Adipose tissue (tissue), 3 donors: ENCODE results near the gene OOSP3. TPM values are rescaled to one million over a fixed set of nuclear protein-coding genes. Genes with fewer than 3 reads are reported as not detected.
"Not testable (repeated sequence)": the region's sequence is repeated elsewhere in the genome, so short reads cannot be mapped to it uniquely, and the experiment has no call there.

Experiments used
- H3K27ac ChIP-seq: one replicate; pipeline ENCODE4 v1.5.1; 2013; ENCODE audit warnings: low read depth, low read length
- WGBS, 3 donors: extraction: QIAGEN DNeasy Blood & Tissue Kit; methylation state at CpG; one replicate each; pipeline ENCODE4 v1.1.7; 2013; 5-methylcytosine and 5-hydroxymethylcytosine counted together
- polyA plus RNA-seq, 3 donors: library from polyadenylated mRNA; stranded (reverse); fragments of 200-250 nt; gene quantifications; one replicate each; pipeline ENCODE4 v1.2.3, GENCODE V29; 2013
- donor health status: healthy with polysubstance abuse.
- donor health status: Bipolar disorder and iron deficiency.
- donor health status: healthy.

Gene OOSP3
- polyA plus RNA-seq, 3 donors, result not detected

- 43 to 83% (median 57%) methylated on average over 1 of the region's 1 CpG for WGBS, 3 donors
- H3K27ac ChIP-seq, result no peak overlapping the region
Observed at GRCh38 chr11:59866836-59867235, 11.7 kb upstream of the OOSP3 start.

GRCh38 chr11:59867946-59868345 is 10.6 kb upstream of the OOSP3 start:
- WGBS, 3 donors, result 74 to 87% (median 85%) methylated on average over 2 of the region's 2 CpGs
- H3K27ac ChIP-seq, result no peak overlapping the region

GRCh38 chr11:59872076-59872475 is 6.5 kb upstream of the OOSP3 start:
- H3K27ac ChIP-seq, result no peak overlapping the region

- H3K27ac ChIP-seq, result no peak overlapping the region
- WGBS, 3 donors, result 28 to 76% (median 70%) methylated on average over 9 of the region's 9 CpGs
Observed at GRCh38 chr11:59875856-59876519, 2.6 kb upstream of the OOSP3 start.

GRCh38 chr11:59877325-59877724 is 1.3 kb upstream of the OOSP3 start:
- H3K27ac ChIP-seq, result no peak overlapping the region

- no peak overlapping the region for H3K27ac ChIP-seq
Observed at GRCh38 chr11:59877784-59878183, 798 bp upstream of the OOSP3 start.

- 42 to 70% (median 65%) methylated on average over 1 of the region's 1 CpG for WGBS, 3 donors
- H3K27ac ChIP-seq, result no peak overlapping the region
Observed at GRCh38 chr11:59879567-59879966, 985 bp downstream of the OOSP3 start.

GRCh38 chr11:59883597-59883996 is 5.0 kb downstream of the OOSP3 start:
- WGBS, 3 donors, result 93 to 98% (median 97%) methylated on average over 1 of the region's 1 CpG
- no peak overlapping the region for H3K27ac ChIP-seq

- not testable (repeated sequence) for H3K27ac ChIP-seq
Observed at GRCh38 chr11:59887156-59887555, 8.6 kb downstream of the OOSP3 start.

GRCh38 chr11:59891781-59892181 is 13.2 kb downstream of the OOSP3 start:
- no peak overlapping the region for H3K27ac ChIP-seq
- 21 to 67% (median 24%) methylated on average over 4 of the region's 4 CpGs for WGBS, 3 donors

GRCh38 chr11:59894616-59895015 is 16.0 kb downstream of the OOSP3 start:
- 86 to 100% (median 93%) methylated on average over 1 of the region's 1 CpG for WGBS, 3 donors
- H3K27ac ChIP-seq, result no peak overlapping the region

- H3K27ac ChIP-seq, result no peak overlapping the region
- WGBS, 3 donors, result 96 to 97% (median 96%) methylated on average over 31 of the region's 31 CpGs
Observed at GRCh38 chr11:59898046-59898445, 19.5 kb downstream of the OOSP3 start.

GRCh38 chr11:59898650-59899049 is 20.1 kb downstream of the OOSP3 start:
- H3K27ac ChIP-seq, result no peak overlapping the region
- 88 to 91% (median 90%) methylated on average over 7 of the region's 7 CpGs for WGBS, 3 donors

GRCh38 chr11:59899532-59899931 is 20.9 kb downstream of the OOSP3 start:
- no peak overlapping the region for H3K27ac ChIP-seq
- 62 to 85% (median 63%) methylated on average over 11 of the region's 11 CpGs for WGBS, 3 donors

- no peak overlapping the region for H3K27ac ChIP-seq
- 72 to 81% (median 73%) methylated on average over 6 of the region's 6 CpGs for WGBS, 3 donors
Observed at GRCh38 chr11:59900366-59901126, 22.0 kb downstream of the OOSP3 start.

GRCh38 chr11:59901306-59901705 is 22.7 kb downstream of the OOSP3 start:
- H3K27ac ChIP-seq, result no peak overlapping the region
- 26 to 59% (median 34%) methylated on average over 1 of the region's 1 CpG for WGBS, 3 donors

GRCh38 chr11:59903569-59903968 is 25.0 kb downstream of the OOSP3 start:
- WGBS, 3 donors, result 90 to 98% (median 94%) methylated on average over 2 of the region's 2 CpGs
- H3K27ac ChIP-seq, result not testable (repeated sequence)

- 83 to 99% (median 92%) methylated on average over 2 of the region's 2 CpGs for WGBS, 3 donors
- H3K27ac ChIP-seq, result no peak overlapping the region
Observed at GRCh38 chr11:59918480-59918879, 39.9 kb downstream of the OOSP3 start.

- no peak overlapping the region for H3K27ac ChIP-seq
- 48 to 62% (median 54%) methylated on average over 3 of the region's 3 CpGs for WGBS, 3 donors
Observed at GRCh38 chr11:59918987-59919589, 40.5 kb downstream of the OOSP3 start.

GRCh38 chr11:59923813-59924212 is 45.2 kb downstream of the OOSP3 start:
- 93 to 94% (median 94%) methylated on average over 6 of the region's 6 CpGs for WGBS, 3 donors
- no peak overlapping the region for H3K27ac ChIP-seq
